Caco-2 (cell line): ENCODE results near the gene FLOT1. TPM values are rescaled to one million over a fixed set of nuclear protein-coding genes. Genes with fewer than 3 reads are reported as not detected.
"Not testable (repeated sequence)": the region's sequence is repeated elsewhere in the genome, so short reads cannot be mapped to it uniquely, and the experiment has no call there.

Source experiments
- BruUV-seq: library from RNA; stranded (reverse); fragments of 400-500 nt; replicated peaks from 2 replicates; lab custom pipeline; 2021; lab: Mats Ljungman, UMichigan
- CTCF ChIA-PET: fragments of 300-600 bp; sonication (Branson Sonifier 250); formaldehyde crosslinking; loops from one replicate; lab custom pipeline; 2022; ENCODE audit warnings: antibody characterized with exemption; lab: Charles Lee
- POLR2A ChIA-PET: fragments of 300-600 bp; sonication (Branson Sonifier 250); formaldehyde crosslinking; loops from one replicate; lab custom pipeline; 2022; ENCODE audit warnings: antibody characterized with exemption; lab: Charles Lee
- DNase-seq, 2 experiments: peaks; one replicate each; pipeline versions ENCODE4 v3.0.0 to v3.0.0-alpha.2; 2020 to 2022
- H3K27me3 ChIP-seq: replicated peaks from 2 replicates; pipeline ENCODE4 v1.6.0; 2011; ENCODE audit warnings: low read length; ENCODE audit not compliant: control insufficient read depth, insufficient read depth
- H3K36me3 ChIP-seq: 2 replicates; pipeline ENCODE4 v1.5.1; 2011; ENCODE audit warnings: low read length; ENCODE audit not compliant: control insufficient read depth, insufficient read depth
- H3K4me1 ChIP-seq: fragments of 250-450 bp; sonication (Bioruptor Pico); 2 replicates; pipeline ENCODE4 v1.5.1; 2020; ENCODE audit warnings: mild to moderate bottlenecking
- H3K4me3 ChIP-seq: 2 replicates; pipeline ENCODE4 v1.5.1; 2011; ENCODE audit warnings: low read depth, mild to moderate bottlenecking, control low read depth, low read length
- H3K9me3 ChIP-seq: fragments of 250-450 bp; sonication (Bioruptor Pico); 2 replicates; pipeline ENCODE4 v1.5.1; 2020; ENCODE audit warnings: mild to moderate bottlenecking, moderate library complexity
- H3K27ac Mint-ChIP-seq: one replicate; pipeline ENCODE4 v1.8.0; 2022; ENCODE audit warnings: mixed read lengths; ENCODE audit not compliant: unreplicated experiment
- H3K27me3 Mint-ChIP-seq: one replicate; pipeline ENCODE4 v1.8.0; 2022; ENCODE audit warnings: mixed read lengths; ENCODE audit not compliant: insufficient read depth, unreplicated experiment
- H3K36me3 Mint-ChIP-seq: one replicate; pipeline ENCODE4 v1.8.0; 2022; ENCODE audit warnings: mild to moderate bottlenecking, mixed read lengths; ENCODE audit not compliant: insufficient read depth, unreplicated experiment
- H3K4me1 Mint-ChIP-seq: one replicate; pipeline ENCODE4 v1.8.0; 2022; ENCODE audit warnings: low read depth, mixed read lengths; ENCODE audit not compliant: unreplicated experiment
- H3K4me3 Mint-ChIP-seq: one replicate; pipeline ENCODE4 v1.8.0; 2022; ENCODE audit warnings: mild to moderate bottlenecking, moderate library complexity, mixed read lengths; ENCODE audit not compliant: unreplicated experiment
- H3K9me3 Mint-ChIP-seq: one replicate; pipeline ENCODE4 v1.8.0; 2022; ENCODE audit warnings: mixed read lengths; ENCODE audit not compliant: unreplicated experiment
- intact Hi-C: fragments of 100-400 bp; cut with micrococcal nuclease; formaldehyde crosslinking; loops from one replicate; pipeline ENCODE4 v1.10.0; 2022; ENCODE audit not compliant: unreplicated experiment
- total RNA-seq: library from RNA; stranded (reverse); gene quantifications from 2 replicates; pipeline ENCODE4 v1.2.3, GENCODE V29; 2022
- TF ChIP-seq, protein P1 (sequence below), 2 experiments: fragments of 200-600 bp in 1 of 2; IDR thresholded peaks; 1 replicate in 1 of 2; 2 replicates in 1 of 2; pipeline versions ENCODE4 v1.5.1 to v1.8.0; 2011 to 2022; ENCODE audit warnings: antibody characterized with exemption in 1 of 2, control low read depth in 1 of 2, inconsistent platforms in 1 of 2, low read depth in 1 of 2, low read length in 1 of 2, mild to moderate bottlenecking in 1 of 2, moderate library complexity in 1 of 2; ENCODE audit not compliant: insufficient read depth in 1 of 2, severe bottlenecking in 1 of 2, unreplicated experiment in 1 of 2

Gene FLOT1
- total RNA-seq, 1 experiment from 2014 or later = 113 TPM

DNA sequence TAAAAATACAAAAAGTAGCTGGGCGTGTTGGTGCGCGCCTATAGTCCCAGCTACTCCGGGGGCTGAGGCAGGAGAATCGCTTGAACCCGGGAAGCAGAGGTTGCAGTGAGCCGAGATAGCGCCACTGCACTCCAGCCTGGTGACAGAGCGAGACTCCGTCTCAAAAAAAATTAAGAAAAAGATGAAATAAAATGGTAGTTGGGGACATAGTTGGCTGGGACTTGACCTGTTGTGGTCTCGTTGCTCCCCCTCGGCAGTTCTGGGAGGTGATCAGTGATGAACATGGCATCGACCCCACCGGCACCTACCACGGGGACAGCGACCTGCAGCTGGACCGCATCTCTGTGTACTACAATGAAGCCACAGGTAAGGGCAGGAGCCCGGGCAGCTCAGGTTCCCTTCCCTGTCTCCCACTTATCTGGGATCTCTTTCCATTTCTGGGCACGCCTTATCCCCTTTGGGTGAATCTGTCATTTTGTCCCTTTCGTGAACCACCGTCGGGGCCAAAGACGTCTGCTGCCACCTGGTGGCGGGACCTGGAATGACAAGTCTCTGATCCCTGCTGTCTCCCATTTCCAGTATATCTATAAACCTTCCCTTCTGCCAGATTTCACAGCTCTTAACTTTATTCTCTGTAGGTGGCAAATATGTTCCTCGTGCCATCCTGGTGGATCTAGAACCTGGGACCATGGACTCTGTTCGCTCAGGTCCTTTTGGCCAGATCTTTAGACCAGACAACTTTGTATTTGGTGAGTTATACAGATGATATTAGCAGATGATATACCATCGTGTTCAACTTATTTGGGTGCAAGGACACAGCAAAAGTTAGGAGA is 20.0 kb downstream of the FLOT1 start:
- Histone ChIP-seq H3K4me1 (peaks cover 13% of the 10 kb centered on the region; the same call in 1 of the 2 replicates), H3K36me3 (peaks cover 6% of the 10 kb centered on the region), H3K9me3 (no peaks in the 10 kb centered on the region), H3K27me3 (no peaks in the 10 kb centered on the region), H3K4me3 (no peak overlapping the region)
- H3K27me3 Mint-ChIP-seq = no peaks in the 10 kb centered on the region
- peak overlapping the region; percentile 85 for H3K27ac Mint-ChIP-seq
- no peaks in the 10 kb centered on the region for H3K9me3 Mint-ChIP-seq
- H3K4me1 Mint-ChIP-seq = peaks cover 20% of the 10 kb centered on the region
- intact Hi-C loops = loop anchor here (1.0 to 2.0 kb wide), 2 partner anchors 43 to 76 kb away; partner anchors contain the start of gene C6orf136
- TF ChIP-seq, protein P1, sequence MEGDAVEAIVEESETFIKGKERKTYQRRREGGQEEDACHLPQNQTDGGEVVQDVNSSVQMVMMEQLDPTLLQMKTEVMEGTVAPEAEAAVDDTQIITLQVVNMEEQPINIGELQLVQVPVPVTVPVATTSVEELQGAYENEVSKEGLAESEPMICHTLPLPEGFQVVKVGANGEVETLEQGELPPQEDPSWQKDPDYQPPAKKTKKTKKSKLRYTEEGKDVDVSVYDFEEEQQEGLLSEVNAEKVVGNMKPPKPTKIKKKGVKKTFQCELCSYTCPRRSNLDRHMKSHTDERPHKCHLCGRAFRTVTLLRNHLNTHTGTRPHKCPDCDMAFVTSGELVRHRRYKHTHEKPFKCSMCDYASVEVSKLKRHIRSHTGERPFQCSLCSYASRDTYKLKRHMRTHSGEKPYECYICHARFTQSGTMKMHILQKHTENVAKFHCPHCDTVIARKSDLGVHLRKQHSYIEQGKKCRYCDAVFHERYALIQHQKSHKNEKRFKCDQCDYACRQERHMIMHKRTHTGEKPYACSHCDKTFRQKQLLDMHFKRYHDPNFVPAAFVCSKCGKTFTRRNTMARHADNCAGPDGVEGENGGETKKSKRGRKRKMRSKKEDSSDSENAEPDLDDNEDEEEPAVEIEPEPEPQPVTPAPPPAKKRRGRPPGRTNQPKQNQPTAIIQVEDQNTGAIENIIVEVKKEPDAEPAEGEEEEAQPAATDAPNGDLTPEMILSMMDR (IDR thresholded peaks at IDR 0.05; ENCODE audit: insufficient read depth in 1 of 2, low read depth in 1 of 2, low read length in 1 of 2, severe bottlenecking in 1 of 2, unreplicated experiment in 1 of 2) = peak; percentile 89 to 96
- no TSS peak for BruUV-seq
- H3K36me3 Mint-ChIP-seq = peaks cover 78% of the 10 kb centered on the region
- peak overlapping the region; percentile 81 for H3K4me3 Mint-ChIP-seq
- ChIA-PET CTCF (interaction anchor here (0.6 to 2.9 kb wide), 7 partner anchors 43 to 191 kb away, joined by 3 to 28 read pairs (median 3); no protein-coding TSS in a partner anchor), POLR2A (interaction anchor here (0.6 to 0.9 kb wide), 2 partner anchors 41 to 107 kb away, joined by 3 to 6 read pairs; no protein-coding TSS in a partner anchor)
- DNase-seq = peak; percentile 79 to 86

DNA sequence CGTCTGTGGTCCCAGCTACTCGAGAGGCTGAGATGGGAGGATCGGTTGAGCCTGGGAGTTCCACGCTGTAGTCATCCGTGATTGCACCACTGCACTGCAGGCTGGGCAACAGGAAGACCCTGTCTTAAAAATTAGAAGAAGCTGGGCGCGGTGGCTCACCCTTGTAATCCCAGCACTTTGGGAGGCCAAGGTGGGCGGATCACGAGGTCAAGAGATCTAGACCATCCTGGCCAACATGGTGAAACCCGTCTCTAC is 20.5 kb downstream of the FLOT1 start:
- CTCF ChIA-PET = interaction anchor here (0.6 to 2.9 kb wide), 7 partner anchors 43 to 162 kb away, joined by 3 to 28 read pairs (median 3); partner anchors contain the start of gene DHX16
- Histone ChIP-seq H3K4me1 (peaks cover 13% of the 10 kb centered on the region; the same call in 1 of the 2 replicates), H3K4me3 (peak overlapping the region; percentile 89)
- not testable (repeated sequence) for H3K9me3 ChIP-seq, H3K27me3 Mint-ChIP-seq, H3K9me3 Mint-ChIP-seq, H3K36me3 ChIP-seq, BruUV-seq, DNase-seq, H3K27me3 ChIP-seq
- peaks cover 80% of the 10 kb centered on the region for H3K36me3 Mint-ChIP-seq
- peak overlapping the region; percentile 81 for H3K4me3 Mint-ChIP-seq
- POLR2A ChIA-PET = interaction anchor here (0.5 to 1.0 kb wide), 4 partner anchors 41 to 720 kb away, joined by 3 to 6 read pairs (median 4); no protein-coding TSS in a partner anchor
- H3K27ac Mint-ChIP-seq = peak overlapping the region; percentile 85
- H3K4me1 Mint-ChIP-seq = peaks cover 20% of the 10 kb centered on the region
- intact Hi-C loops = loop anchor here (1.0 to 2.0 kb wide), 2 partner anchors 43 to 75 kb away; partner anchors contain the start of gene C6orf136

DNA sequence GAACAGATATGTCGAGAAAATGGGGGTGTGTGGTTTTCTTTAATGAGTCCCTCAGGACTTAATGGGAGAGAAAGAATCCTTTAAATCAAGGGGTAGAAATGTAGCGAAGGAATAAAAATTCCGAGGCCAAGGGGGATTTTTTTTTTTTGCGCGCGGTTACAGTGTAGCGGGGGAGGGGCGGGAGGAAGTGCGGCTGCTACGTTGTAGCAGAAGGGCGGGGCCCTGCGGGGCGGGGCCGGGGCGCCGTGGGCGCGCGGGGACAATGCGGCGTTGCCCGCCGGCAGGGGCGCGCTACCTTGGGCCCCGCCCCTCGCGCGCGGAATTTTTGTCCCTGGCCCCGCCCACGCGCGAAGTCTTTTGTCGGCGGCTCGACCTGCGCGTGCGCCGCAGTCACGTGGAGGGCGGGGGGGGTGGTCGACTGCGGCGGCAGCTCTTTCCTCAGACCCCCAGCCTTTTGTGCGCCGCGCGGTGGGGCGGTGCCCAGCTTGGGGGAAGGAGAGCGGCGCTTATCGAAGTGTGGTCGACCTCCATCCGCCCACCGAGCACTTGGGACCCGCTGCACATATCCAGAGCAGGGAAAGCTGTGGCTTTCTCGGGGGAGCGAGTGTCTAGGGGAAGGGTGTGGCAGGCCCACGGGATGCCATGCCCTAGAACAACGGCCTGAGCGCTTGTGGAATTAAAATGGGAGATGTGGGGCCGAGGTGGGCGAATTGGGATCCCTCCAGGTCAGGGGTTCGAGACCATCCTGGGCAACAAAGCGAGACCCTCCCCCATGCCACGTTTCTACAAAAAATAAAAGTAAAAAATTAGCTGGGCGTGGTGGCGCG is 21.1 kb downstream of the FLOT1 start:
- H3K36me3 Mint-ChIP-seq = peaks cover 77% of the 10 kb centered on the region
- H3K36me3 ChIP-seq = peaks cover 6% of the 10 kb centered on the region
- H3K4me3 Mint-ChIP-seq = peak overlapping the region; percentile 81
- TF ChIP-seq, protein P1 (IDR thresholded peaks at IDR 0.05; ENCODE audit: insufficient read depth in 1 of 2, low read depth in 1 of 2, low read length in 1 of 2, severe bottlenecking in 1 of 2, unreplicated experiment in 1 of 2) = no peak
- peak; percentile 87 to 94 for DNase-seq
- no peaks in the 10 kb centered on the region for H3K9me3 Mint-ChIP-seq
- intact Hi-C loops = loop anchor here (1.0 to 2.0 kb wide), 2 partner anchors 42 to 75 kb away; partner anchors contain the start of gene C6orf136
- H3K4me3 ChIP-seq = peak overlapping the region; percentile 89
- CTCF ChIA-PET = interaction anchor here (0.8 to 2.9 kb wide), 5 partner anchors 42 to 162 kb away, joined by 3 to 28 read pairs (median 3); partner anchors contain the start of gene DHX16
- POLR2A ChIA-PET = interaction anchor here (0.5 to 1.0 kb wide), 3 partner anchors 42 to 720 kb away, joined by 3 to 6 read pairs (median 4); no protein-coding TSS in a partner anchor
- H3K4me1 ChIP-seq = peaks cover 13% of the 10 kb centered on the region; the same call in 1 of the 2 replicates
- H3K9me3 ChIP-seq = no peaks in the 10 kb centered on the region
- peaks cover 26% of the 10 kb centered on the region for H3K4me1 Mint-ChIP-seq
- H3K27ac Mint-ChIP-seq = peak overlapping the region; percentile 85
- no peaks in the 10 kb centered on the region for H3K27me3 Mint-ChIP-seq
- no TSS peak for BruUV-seq
- no peaks in the 10 kb centered on the region for H3K27me3 ChIP-seq
